Skeletal muscle tissue (tissue), 4 donors: ENCODE data around the gene GADD45G. TPM values are rescaled to one million over a fixed set of nuclear protein-coding genes. Genes with fewer than 3 reads are reported as not detected.

ENCODE experiments used
- H3K27ac ChIP-seq: one replicate; pipeline ENCODE4 v1.7.0; 2013; ENCODE audit warnings: mild to moderate bottlenecking, low read depth, low read length, inconsistent platforms
- H3K27me3 ChIP-seq, 3 donors: one replicate each; pipeline ENCODE4 v1.7.0; 2013; ENCODE audit warnings: low read length in 3 of 3; ENCODE audit not compliant: control insufficient read depth in 3 of 3, insufficient read depth in 3 of 3
- H3K36me3 ChIP-seq, 3 donors: one replicate each; pipeline ENCODE4 v1.7.0; 2013; ENCODE audit warnings: low read length in 3 of 3; ENCODE audit not compliant: control insufficient read depth in 3 of 3, insufficient read depth in 3 of 3
- H3K4me1 ChIP-seq, 3 donors: one replicate each; pipeline ENCODE4 v1.7.0; 2013; ENCODE audit warnings: low read length in 3 of 3, mild to moderate bottlenecking in 3 of 3; ENCODE audit not compliant: control insufficient read depth in 3 of 3, insufficient read depth in 3 of 3
- H3K4me3 ChIP-seq, 3 donors: one replicate each; pipeline ENCODE4 v1.7.0; 2013; ENCODE audit warnings: low read length in 3 of 3
- H3K9ac ChIP-seq, 3 donors: one replicate each; pipeline ENCODE4 v1.7.0; 2013; ENCODE audit warnings: low read length in 3 of 3, mild to moderate bottlenecking in 3 of 3, moderate library complexity in 2 of 3, low read depth in 1 of 3
- H3K9me3 ChIP-seq, 3 donors: one replicate each; pipeline ENCODE4 v1.7.0; 2013; ENCODE audit warnings: low read length in 3 of 3; ENCODE audit not compliant: control insufficient read depth in 3 of 3
- total RNA-seq: library from RNA; depleted of rRNA; stranded (reverse); fragments of >200 nt; gene quantifications from one replicate; pipeline ENCODE4 v1.2.3, GENCODE V29; 2014
- donor health status: Osteomylitis.

Gene GADD45G
- total RNA-seq, 1 donor from 2014 or later: 2.1 TPM

DNA sequence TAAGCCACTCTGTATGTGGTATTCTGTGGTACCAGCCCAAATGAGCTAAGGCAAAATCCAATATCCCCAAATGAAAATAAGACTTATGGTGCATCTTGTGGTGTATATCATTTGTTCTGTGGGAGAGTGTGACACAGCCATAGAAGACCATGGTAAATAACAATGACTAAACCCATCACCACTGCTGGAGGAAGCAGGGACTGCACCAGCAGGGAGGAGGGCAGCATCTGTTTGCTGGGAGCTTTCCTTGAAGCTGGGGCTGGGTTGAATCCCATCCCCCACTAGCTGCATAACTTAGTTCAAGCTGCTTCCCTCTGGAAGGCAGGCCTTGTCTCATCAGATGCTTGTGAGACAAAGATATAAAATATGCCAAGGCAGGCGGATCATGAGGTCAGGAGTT, 14.2 kb downstream of the GADD45G start:
- Histone ChIP-seq H3K9ac (no peak overlapping the region), H3K9me3 (no peaks in the 10 kb centered on the region), H3K36me3 (no peaks in the 10 kb centered on the region), H3K27ac (no peak overlapping the region), H3K27me3 (no peaks in the 10 kb centered on the region), H3K4me3 (no peak overlapping the region), H3K4me1 (peaks cover 40 to 58% (median 46%) of the 10 kb centered on the region in 3 donors)

GRCh38 chr9:89619424-89620138, 14.8 kb downstream of the GADD45G start:
- no peaks in the 10 kb centered on the region for H3K27me3 ChIP-seq
- peaks cover 43 to 60% (median 48%) of the 10 kb centered on the region in 3 donors for H3K4me1 ChIP-seq
- no peaks in the 10 kb centered on the region for H3K36me3 ChIP-seq
- H3K27ac ChIP-seq: no peak overlapping the region
- no peak overlapping the region for H3K4me3 ChIP-seq
- no peaks in the 10 kb centered on the region for H3K9me3 ChIP-seq
- H3K9ac ChIP-seq: peak overlapping the region in 1 of 3 donors; percentile 8

DNA sequence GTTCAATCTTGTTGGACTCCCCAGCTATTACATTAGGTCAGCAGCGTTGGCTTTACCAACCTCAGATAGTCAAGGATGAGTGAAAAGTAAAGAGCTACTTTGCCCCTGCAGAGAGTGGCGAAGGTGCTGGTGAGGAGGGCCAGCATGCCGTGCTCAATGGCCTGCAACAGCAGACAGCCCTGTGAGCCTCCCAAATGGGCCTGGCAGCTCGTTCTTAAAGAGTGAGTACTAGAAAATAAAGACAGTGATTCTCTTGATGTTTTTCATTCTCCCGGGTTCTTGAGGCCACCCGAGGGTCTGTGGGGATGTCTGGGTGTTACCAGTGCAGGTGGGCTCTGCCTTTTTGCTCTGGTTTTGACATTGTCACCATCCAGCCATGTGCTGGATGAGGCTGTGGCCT, 16.2 kb downstream of the GADD45G start:
- no peak overlapping the region for H3K4me3 ChIP-seq
- no peaks in the 10 kb centered on the region for H3K27me3 ChIP-seq
- peaks cover 47 to 65% (median 51%) of the 10 kb centered on the region in 3 donors for H3K4me1 ChIP-seq
- no peak overlapping the region for H3K27ac ChIP-seq
- H3K9me3 ChIP-seq: no peaks in the 10 kb centered on the region
- no peaks in the 10 kb centered on the region for H3K36me3 ChIP-seq
- H3K9ac ChIP-seq: no peak overlapping the region

DNA sequence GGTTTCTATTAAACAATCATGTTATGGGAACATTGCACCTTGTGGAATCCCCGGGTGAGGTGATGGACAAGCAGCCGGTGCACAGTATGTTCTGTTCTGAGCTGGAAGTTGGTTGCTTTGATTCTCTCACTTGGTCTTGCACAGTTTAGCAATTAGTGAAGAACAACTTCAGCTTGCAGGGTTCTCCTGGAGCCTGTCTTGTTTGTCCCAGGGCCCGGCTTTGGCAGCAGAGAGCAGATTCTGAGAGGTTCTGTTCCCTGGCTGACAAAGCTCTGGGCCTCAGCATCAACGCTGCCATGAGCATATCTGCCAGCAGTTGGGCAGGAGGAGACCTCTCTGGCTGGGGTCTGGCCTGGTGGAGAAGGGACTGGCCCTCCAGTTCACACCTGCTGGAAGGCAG, 16.9 kb downstream of the GADD45G start:
- Histone ChIP-seq H3K4me3 (no peak overlapping the region), H3K9ac (peak overlapping the region in 1 of 3 donors; percentile 79), H3K4me1 (peaks cover 47 to 68% (median 51%) of the 10 kb centered on the region in 3 donors), H3K27ac (no peak overlapping the region), H3K27me3 (no peaks in the 10 kb centered on the region), H3K36me3 (no peaks in the 10 kb centered on the region), H3K9me3 (no peaks in the 10 kb centered on the region)

- Histone ChIP-seq H3K27ac (peak overlapping the region; percentile 70), H3K4me3 (peak overlapping the region; percentile 22 to 52 (median 27)), H3K27me3 (no peaks in the 10 kb centered on the region), H3K4me1 (peaks cover 42 to 63% (median 51%) of the 10 kb centered on the region in 3 donors), H3K36me3 (no peaks in the 10 kb centered on the region), H3K9me3 (no peaks in the 10 kb centered on the region), H3K9ac (peak overlapping the region; percentile 55 to 79 (median 78))
Measured at GRCh38 chr9:89622933-89623861, 18.4 kb downstream of the GADD45G start.

DNA sequence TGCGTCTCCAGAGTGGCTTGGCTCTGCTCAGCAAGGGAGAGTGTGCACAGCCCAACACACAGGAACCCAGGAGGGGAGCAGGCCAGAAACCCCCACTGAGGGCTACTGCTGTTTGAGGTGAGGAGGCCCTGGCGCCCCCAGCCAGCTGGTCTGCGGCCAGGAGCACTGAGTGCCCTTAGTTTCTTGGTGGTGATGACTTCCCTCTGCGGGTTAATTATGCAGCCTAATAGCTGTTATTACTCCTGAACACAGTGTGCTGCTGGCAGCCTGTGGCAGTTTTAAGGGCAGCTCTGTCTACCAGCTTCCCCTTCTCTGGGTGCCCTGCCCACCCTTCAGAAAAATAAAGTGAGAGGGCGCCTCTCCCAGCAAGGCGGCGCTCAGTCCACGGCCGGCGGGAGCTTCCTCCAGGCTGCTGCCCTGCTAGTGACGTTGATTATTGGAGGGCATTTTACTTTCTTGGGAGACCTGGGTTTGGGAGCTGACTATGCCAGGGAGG, 19.2 kb downstream of the GADD45G start:
- no peaks in the 10 kb centered on the region for H3K27me3 ChIP-seq
- H3K36me3 ChIP-seq: no peaks in the 10 kb centered on the region
- peak overlapping the region; percentile 70 for H3K27ac ChIP-seq
- peak overlapping the region; percentile 22 to 52 (median 27) for H3K4me3 ChIP-seq
- peak overlapping the region; percentile 55 to 79 (median 78) for H3K9ac ChIP-seq
- H3K9me3 ChIP-seq: no peaks in the 10 kb centered on the region
- H3K4me1 ChIP-seq: peaks cover 42 to 63% (median 51%) of the 10 kb centered on the region in 3 donors

DNA sequence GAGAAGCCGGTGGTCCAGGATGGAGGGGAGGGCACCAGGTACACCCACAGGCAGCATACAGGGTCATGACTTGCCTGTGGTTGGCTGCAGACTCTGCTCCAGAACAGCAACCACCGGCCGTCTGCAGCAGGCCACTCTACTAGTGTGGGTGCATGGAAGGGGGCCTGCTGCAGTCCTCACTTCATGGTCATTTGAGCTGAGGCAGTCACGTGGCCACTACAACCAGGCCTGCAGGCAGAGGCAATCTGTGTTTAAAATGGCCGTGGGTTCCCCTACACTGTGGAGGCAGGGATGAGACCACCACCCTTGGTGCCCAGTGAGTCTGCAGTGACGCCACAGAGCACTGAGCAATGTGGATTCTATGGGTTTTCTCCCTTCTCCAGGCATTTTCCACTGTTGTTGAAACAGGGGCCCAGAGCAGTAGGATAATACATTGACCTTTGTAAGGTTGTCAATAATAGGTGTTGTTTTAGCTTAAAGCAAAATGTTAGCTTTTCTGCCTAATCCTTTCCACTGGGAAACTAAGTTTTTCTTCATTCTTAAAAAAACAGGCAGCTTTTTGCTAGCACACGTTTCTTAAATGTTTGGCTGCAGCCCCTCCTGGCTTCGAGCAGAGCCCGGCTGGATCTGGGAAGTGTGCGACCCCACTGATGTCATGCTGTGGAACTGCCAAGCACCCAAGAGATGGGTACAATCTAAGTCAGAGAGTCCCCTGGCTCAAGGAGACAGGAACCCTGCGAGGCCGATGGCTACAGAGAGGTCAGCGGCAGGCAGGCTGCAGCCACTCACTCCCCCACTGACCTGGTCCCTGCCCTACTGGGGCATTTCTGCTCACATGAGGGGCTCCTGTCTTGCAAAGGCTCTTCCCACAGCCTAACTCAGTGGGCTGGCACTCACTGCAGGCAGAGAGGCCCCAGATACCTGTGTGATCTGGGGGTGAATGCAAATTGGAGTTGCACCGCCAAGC, 21.2 kb downstream of the GADD45G start:
- Histone ChIP-seq H3K36me3 (no peaks in the 10 kb centered on the region), H3K27me3 (no peaks in the 10 kb centered on the region)

GRCh38 chr9:89626741-89627265, 22.0 kb downstream of the GADD45G start:
- Histone ChIP-seq H3K9me3 (no peaks in the 10 kb centered on the region), H3K4me1 (peaks cover 35 to 43% (median 38%) of the 10 kb centered on the region in 3 donors), H3K9ac (no peak overlapping the region), H3K4me3 (no peak overlapping the region), H3K36me3 (no peaks in the 10 kb centered on the region), H3K27ac (no peak overlapping the region), H3K27me3 (no peaks in the 10 kb centered on the region)

More for the DNA sequence above, 21.2 kb downstream of the GADD45G start:
- peak overlapping the region in 1 of 3 donors; percentile 16 for H3K9ac ChIP-seq
- H3K4me1 ChIP-seq: peaks cover 42 to 51% (median 43%) of the 10 kb centered on the region in 3 donors
- H3K27ac ChIP-seq: no peak overlapping the region
- no peak overlapping the region for H3K4me3 ChIP-seq
- H3K9me3 ChIP-seq: no peaks in the 10 kb centered on the region

DNA sequence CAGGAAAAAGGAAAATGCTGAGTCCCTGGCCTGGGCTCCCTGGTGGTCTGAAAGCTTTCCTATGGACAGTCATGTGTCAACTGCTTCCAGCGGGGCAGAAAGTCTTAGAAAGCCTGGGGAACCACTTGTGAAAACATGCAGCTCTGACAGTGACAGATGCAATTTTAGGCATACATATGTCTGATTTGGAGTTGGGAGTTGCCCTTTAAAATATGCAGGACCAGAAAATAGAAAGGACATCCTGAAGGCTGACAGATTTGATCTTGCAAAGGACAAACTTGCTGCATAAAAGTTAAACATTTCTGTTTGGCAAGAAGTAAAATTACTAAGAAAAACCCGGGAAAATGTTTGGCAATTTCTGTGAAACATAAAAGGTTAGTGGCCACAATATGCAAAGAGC, 23.8 kb downstream of the GADD45G start:
- Histone ChIP-seq H3K36me3 (no peaks in the 10 kb centered on the region), H3K9ac (no peak overlapping the region), H3K27me3 (no peaks in the 10 kb centered on the region), H3K4me1 (peaks cover 17 to 25% (median 20%) of the 10 kb centered on the region in 3 donors), H3K27ac (no peak overlapping the region), H3K9me3 (no peaks in the 10 kb centered on the region), H3K4me3 (no peak overlapping the region)
